Measurements from ENCODE around the gene MSN.

GRCh38 chrX:65726715-65727114 is 59.3 kb downstream of the MSN start:
- TF ChIP-seq CTCF (IDR thresholded peaks at IDR 0.05) (no peak), POLR2A (IDR thresholded peaks at IDR 0.05) (no peak)
